ENCODE results near the gene ZFP28. TPM values are rescaled to one million over a fixed set of nuclear protein-coding genes. Genes with fewer than 3 reads are reported as not detected.

The ZFP28 gene
- total RNA-seq, 2 experiments from 2014 or later = not detected

DNA sequence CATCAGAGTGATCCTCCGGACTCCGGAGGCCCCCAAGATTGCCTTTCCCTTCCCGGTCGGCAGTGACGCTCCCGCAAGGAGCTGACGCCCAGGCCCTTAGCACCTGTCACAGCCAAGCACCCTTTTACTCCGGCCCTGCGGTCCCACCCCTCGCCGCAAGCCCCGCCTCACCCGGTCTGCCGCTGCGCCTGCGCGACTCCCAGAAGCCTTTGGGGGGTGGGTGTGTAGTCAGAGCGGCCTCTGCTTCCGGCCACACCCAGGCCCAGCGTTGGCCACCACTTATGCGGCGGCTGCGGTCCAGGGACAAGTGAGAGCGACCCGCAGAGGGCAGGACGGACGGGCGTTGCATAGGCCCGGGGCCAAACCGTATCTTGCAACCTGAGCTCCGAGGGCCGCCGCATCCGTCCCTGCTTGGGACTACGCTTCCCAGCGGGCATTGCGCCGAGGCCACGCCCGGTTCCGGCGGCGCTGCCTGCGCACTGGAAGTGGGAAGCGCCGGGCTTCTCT, 441 bp upstream of the ZFP28 start:
- no TSS peak for BruUV-seq (replicated peaks)
- no peaks in the 10 kb centered on the region for H3K79me2 ChIP-seq (ENCODE audit: insufficient read depth, low read depth, low read length)
- H3K36me3 ChIP-seq (ENCODE audit: insufficient read depth, low read length) = no peaks in the 10 kb centered on the region
- POLR2A ChIA-PET = no interaction called here
- H3K27ac ChIP-seq (ENCODE audit: low read depth, low read length, poor library complexity, severe bottlenecking) = no peak overlapping the region
- intact Hi-C loops (cut with micrococcal nuclease; ENCODE audit: unreplicated experiment) = no loop called here
- no peak overlapping the region for H2AFZ ChIP-seq (ENCODE audit: low read length)
- no peak overlapping the region for H3K4me3 ChIP-seq (ENCODE audit: low read depth, low read length, poor library complexity, severe bottlenecking)
- no peak for TF ChIP-seq EZH2phosphoT487 (IDR thresholded peaks at IDR 0.05; ENCODE audit: borderline replicate concordance, low read depth, low read length)
- H3K9me3 ChIP-seq (ENCODE audit: low read length) = no peaks in the 10 kb centered on the region
- H3K4me1 ChIP-seq (ENCODE audit: insufficient read depth, low read length, poor library complexity, severe bottlenecking) = no peaks in the 10 kb centered on the region
- CTCF ChIA-PET (ENCODE audit: unreplicated experiment) = no interaction called here
- no peak overlapping the region for H3K4me2 ChIP-seq (ENCODE audit: low read length)
- H3K9me2 ChIP-seq (ENCODE audit: insufficient read depth, low read length) = no peaks in the 10 kb centered on the region
- no peaks in the 10 kb centered on the region for H4K20me1 ChIP-seq (ENCODE audit: insufficient read depth, low read length)
- no peak for DNase-seq (ENCODE audit: low spot score)

DNA sequence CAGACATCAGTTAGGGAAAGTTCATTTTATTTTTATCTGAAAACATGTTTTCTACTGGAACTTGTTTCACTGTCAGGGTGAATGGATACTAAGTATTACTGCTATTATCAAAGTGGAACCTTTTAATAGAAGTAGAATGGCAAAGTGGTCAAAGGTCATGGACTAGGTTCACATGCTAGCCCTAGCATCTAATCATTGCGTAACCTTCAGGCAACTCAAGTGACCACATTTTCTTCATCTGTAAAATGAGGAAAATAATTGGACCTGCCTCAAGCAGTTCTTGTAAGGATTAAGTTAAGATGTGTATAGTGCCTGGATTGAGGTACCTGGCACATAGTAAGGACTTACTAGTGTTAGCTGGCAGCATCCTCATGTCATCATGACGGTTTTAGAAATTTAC, 5.0 kb downstream of the ZFP28 start:
- intact Hi-C loops (cut with micrococcal nuclease; ENCODE audit: unreplicated experiment) = no loop called here
- H3K9me3 ChIP-seq (ENCODE audit: low read length) = peaks cover 9% of the 10 kb centered on the region; the same call in 1 of the 2 replicates
- BruUV-seq (replicated peaks) = no TSS peak

DNA sequence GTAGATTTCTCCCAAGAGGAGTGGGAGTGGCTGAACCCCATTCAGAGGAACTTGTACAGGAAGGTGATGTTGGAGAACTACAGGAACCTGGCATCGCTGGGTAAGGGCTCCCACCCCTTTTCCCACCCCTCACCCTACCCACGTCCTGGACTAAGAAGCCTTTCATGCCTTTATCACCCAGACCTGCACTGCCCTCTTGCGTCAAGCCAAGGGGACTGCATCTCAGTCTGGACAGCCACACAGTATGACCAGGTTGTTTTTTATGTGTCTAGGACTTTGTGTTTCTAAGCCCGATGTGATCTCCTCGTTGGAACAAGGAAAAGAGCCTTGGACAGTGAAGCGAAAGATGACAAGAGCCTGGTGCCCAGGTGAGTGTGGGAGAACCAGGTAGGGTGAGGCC, 8.8 kb downstream of the ZFP28 start:
- ChIA-PET CTCF (ENCODE audit: unreplicated experiment) (no interaction called here), POLR2A (no interaction called here)
- H3K4me2 ChIP-seq (ENCODE audit: low read length) = no peak overlapping the region
- no peaks in the 10 kb centered on the region for H3K36me3 ChIP-seq (ENCODE audit: insufficient read depth, low read length)
- no peaks in the 10 kb centered on the region for H4K20me1 ChIP-seq (ENCODE audit: insufficient read depth, low read length)
- no peak for DNase-seq (ENCODE audit: low spot score)
- no peak overlapping the region for H3K27ac ChIP-seq (ENCODE audit: low read depth, low read length, poor library complexity, severe bottlenecking)
- no peak overlapping the region for H2AFZ ChIP-seq (ENCODE audit: low read length)
- H3K9me2 ChIP-seq (ENCODE audit: insufficient read depth, low read length) = no peaks in the 10 kb centered on the region
- no peaks in the 10 kb centered on the region for H3K4me1 ChIP-seq (ENCODE audit: insufficient read depth, low read length, poor library complexity, severe bottlenecking)
- intact Hi-C loops (cut with micrococcal nuclease; ENCODE audit: unreplicated experiment) = no loop called here
- H3K4me3 ChIP-seq (ENCODE audit: low read depth, low read length, poor library complexity, severe bottlenecking) = no peak overlapping the region
- H3K9me3 ChIP-seq (ENCODE audit: low read length) = peaks cover 9% of the 10 kb centered on the region; the same call in 1 of the 2 replicates
- no peaks in the 10 kb centered on the region for H3K79me2 ChIP-seq (ENCODE audit: insufficient read depth, low read depth, low read length)
- no TSS peak for BruUV-seq (replicated peaks)
- TF ChIP-seq, protein P1, sequence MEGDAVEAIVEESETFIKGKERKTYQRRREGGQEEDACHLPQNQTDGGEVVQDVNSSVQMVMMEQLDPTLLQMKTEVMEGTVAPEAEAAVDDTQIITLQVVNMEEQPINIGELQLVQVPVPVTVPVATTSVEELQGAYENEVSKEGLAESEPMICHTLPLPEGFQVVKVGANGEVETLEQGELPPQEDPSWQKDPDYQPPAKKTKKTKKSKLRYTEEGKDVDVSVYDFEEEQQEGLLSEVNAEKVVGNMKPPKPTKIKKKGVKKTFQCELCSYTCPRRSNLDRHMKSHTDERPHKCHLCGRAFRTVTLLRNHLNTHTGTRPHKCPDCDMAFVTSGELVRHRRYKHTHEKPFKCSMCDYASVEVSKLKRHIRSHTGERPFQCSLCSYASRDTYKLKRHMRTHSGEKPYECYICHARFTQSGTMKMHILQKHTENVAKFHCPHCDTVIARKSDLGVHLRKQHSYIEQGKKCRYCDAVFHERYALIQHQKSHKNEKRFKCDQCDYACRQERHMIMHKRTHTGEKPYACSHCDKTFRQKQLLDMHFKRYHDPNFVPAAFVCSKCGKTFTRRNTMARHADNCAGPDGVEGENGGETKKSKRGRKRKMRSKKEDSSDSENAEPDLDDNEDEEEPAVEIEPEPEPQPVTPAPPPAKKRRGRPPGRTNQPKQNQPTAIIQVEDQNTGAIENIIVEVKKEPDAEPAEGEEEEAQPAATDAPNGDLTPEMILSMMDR (conservative IDR thresholded peaks at IDR 0.05; ENCODE audit: low read length) = no peak
- TF ChIP-seq EZH2phosphoT487 (IDR thresholded peaks at IDR 0.05; ENCODE audit: borderline replicate concordance, low read depth, low read length) = no peak

More for the DNA sequence above, 5.0 kb downstream of the ZFP28 start:
- CTCF ChIA-PET (ENCODE audit: unreplicated experiment) = no interaction called here
- Histone ChIP-seq H4K20me1 (ENCODE audit: insufficient read depth, low read length) (no peaks in the 10 kb centered on the region), H3K36me3 (ENCODE audit: insufficient read depth, low read length) (no peaks in the 10 kb centered on the region), H3K4me1 (ENCODE audit: insufficient read depth, low read length, poor library complexity, severe bottlenecking) (no peaks in the 10 kb centered on the region), H2AFZ (ENCODE audit: low read length) (no peak overlapping the region), H3K27ac (ENCODE audit: low read depth, low read length, poor library complexity, severe bottlenecking) (no peak overlapping the region), H3K4me3 (ENCODE audit: low read depth, low read length, poor library complexity, severe bottlenecking) (no peak overlapping the region), H3K79me2 (ENCODE audit: insufficient read depth, low read depth, low read length) (no peaks in the 10 kb centered on the region), H3K4me2 (ENCODE audit: low read length) (no peak overlapping the region), H3K9me2 (ENCODE audit: insufficient read depth, low read length) (no peaks in the 10 kb centered on the region)
- POLR2A ChIA-PET = no interaction called here
- DNase-seq (ENCODE audit: low spot score) = no peak
- no peak for TF ChIP-seq EZH2phosphoT487 (IDR thresholded peaks at IDR 0.05; ENCODE audit: borderline replicate concordance, low read depth, low read length)
- TF ChIP-seq, protein P1 (conservative IDR thresholded peaks at IDR 0.05; ENCODE audit: low read length) = no peak
